Measurements from ENCODE around the gene WFDC6.

DNA sequence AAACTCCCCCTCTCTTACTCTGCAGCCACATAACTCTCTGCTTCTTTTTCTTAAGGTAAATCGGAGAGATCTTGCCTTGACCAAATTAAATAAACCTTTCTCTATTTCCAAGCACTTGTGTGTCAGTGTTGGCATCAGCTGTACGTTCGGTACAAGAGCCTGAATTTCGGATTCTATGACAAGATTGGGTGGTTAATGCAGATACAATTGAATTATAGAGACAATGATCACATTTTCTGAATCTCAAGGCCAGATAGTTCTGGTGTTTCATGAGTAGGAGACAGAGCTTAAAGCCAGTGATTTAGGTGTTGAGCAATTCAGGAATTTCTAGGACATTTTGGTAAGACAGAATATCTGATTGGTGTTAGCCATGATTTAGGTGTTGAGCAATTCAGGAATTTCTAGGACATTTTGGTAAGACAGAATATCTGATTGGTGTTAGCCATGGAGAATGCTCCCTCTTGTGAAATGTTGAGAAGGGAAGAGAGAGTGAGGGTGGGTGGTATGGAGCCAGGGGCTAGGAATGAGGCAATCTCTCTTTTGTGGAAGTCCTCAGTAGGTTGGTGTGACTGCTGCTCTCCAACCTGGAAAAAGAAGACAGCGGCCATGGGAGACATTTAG, 28.9 kb downstream of the WFDC6 start:
- TF ChIP-seq POLR2A (IDR thresholded peaks at IDR 0.05) (no peak), POLR2AphosphoS5 (IDR thresholded peaks at IDR 0.05) (no peak)
- TF ChIP-seq, protein P1, sequence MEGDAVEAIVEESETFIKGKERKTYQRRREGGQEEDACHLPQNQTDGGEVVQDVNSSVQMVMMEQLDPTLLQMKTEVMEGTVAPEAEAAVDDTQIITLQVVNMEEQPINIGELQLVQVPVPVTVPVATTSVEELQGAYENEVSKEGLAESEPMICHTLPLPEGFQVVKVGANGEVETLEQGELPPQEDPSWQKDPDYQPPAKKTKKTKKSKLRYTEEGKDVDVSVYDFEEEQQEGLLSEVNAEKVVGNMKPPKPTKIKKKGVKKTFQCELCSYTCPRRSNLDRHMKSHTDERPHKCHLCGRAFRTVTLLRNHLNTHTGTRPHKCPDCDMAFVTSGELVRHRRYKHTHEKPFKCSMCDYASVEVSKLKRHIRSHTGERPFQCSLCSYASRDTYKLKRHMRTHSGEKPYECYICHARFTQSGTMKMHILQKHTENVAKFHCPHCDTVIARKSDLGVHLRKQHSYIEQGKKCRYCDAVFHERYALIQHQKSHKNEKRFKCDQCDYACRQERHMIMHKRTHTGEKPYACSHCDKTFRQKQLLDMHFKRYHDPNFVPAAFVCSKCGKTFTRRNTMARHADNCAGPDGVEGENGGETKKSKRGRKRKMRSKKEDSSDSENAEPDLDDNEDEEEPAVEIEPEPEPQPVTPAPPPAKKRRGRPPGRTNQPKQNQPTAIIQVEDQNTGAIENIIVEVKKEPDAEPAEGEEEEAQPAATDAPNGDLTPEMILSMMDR (IDR thresholded peaks at IDR 0.05) = no peak

All from prostate gland (tissue), 2 donors.